ENCODE measurements around the gene AP1S2. TPM values are rescaled to one million over a fixed set of nuclear protein-coding genes. Genes with fewer than 3 reads are reported as not detected.

Gene AP1S2
- total and polyA plus RNA-seq, 9 of the 15 experiments (the other 6 are each of a cell fraction or from before 2014, with no cell fraction given) = 11.1 to 64.2 (median 25.8) TPM

GRCh38 chrX:15854712-15855567, at the start of gene AP1S2 (continued):
- TF ChIP-seq, protein P1, sequence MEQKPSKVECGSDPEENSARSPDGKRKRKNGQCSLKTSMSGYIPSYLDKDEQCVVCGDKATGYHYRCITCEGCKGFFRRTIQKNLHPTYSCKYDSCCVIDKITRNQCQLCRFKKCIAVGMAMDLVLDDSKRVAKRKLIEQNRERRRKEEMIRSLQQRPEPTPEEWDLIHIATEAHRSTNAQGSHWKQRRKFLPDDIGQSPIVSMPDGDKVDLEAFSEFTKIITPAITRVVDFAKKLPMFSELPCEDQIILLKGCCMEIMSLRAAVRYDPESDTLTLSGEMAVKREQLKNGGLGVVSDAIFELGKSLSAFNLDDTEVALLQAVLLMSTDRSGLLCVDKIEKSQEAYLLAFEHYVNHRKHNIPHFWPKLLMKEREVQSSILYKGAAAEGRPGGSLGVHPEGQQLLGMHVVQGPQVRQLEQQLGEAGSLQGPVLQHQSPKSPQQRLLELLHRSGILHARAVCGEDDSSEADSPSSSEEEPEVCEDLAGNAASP (IDR thresholded peaks at IDR 0.05) = no peak
- TF ChIP-seq TSHZ1 (CRISPR knock-in tag; IDR thresholded peaks at IDR 0.05) = no peak
- TF ChIP-seq NFATC3 (IDR thresholded peaks at IDR 0.05) = peak; percentile 79; the same call in 1 of the 2 replicates
- TF ChIP-seq MTA1 (IDR thresholded peaks at IDR 0.05; ENCODE audit: borderline replicate concordance) = no peak
- TF ChIP-seq, protein P2, sequence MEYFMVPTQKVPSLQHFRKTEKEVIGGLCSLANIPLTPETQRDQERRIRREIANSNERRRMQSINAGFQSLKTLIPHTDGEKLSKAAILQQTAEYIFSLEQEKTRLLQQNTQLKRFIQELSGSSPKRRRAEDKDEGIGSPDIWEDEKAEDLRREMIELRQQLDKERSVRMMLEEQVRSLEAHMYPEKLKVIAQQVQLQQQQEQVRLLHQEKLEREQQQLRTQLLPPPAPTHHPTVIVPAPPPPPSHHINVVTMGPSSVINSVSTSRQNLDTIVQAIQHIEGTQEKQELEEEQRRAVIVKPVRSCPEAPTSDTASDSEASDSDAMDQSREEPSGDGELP (CRISPR knock-in tag; IDR thresholded peaks at IDR 0.05; ENCODE audit: borderline replicate concordance) = peak; percentile 44; the same call in 1 of the 2 replicates
- no peak for TF ChIP-seq MAFG (tag; conservative IDR thresholded peaks at IDR 0.05)
- no peak for TF ChIP-seq HSF4 (CRISPR knock-in tag; IDR thresholded peaks at IDR 0.05; ENCODE audit: borderline replicate concordance)
- TF ChIP-seq MTA2 (IDR thresholded peaks at IDR 0.05; ENCODE audit: low read depth) = no peak
- TF ChIP-seq ZNF512 (tag; IDR thresholded peaks at IDR 0.05) = no peak
- peak; percentile 95 for TF ChIP-seq TFE3 (CRISPR knock-in tag; IDR thresholded peaks at IDR 0.05)
- TF ChIP-seq, protein P3, sequence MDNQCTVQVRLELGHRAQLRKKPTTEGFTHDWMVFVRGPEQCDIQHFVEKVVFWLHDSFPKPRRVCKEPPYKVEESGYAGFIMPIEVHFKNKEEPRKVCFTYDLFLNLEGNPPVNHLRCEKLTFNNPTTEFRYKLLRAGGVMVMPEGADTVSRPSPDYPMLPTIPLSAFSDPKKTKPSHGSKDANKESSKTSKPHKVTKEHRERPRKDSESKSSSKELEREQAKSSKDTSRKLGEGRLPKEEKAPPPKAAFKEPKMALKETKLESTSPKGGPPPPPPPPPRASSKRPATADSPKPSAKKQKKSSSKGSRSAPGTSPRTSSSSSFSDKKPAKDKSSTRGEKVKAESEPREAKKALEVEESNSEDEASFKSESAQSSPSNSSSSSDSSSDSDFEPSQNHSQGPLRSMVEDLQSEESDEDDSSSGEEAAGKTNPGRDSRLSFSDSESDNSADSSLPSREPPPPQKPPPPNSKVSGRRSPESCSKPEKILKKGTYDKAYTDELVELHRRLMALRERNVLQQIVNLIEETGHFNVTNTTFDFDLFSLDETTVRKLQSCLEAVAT (IDR thresholded peaks at IDR 0.05) = no peak
- TF ChIP-seq TEAD2 (tag; IDR thresholded peaks at IDR 0.05) = no peak
- TF ChIP-seq ZKSCAN3 (CRISPR knock-in tag; IDR thresholded peaks at IDR 0.05) = no peak
- TF ChIP-seq SRF (CRISPR knock-in tag; IDR thresholded peaks at IDR 0.05) = no peak
